A673 (cell line): ENCODE results near the gene STARD13.

ENCODE experiments used
- CTCF ChIP-seq: fragments of 300-800, 200-600 bp; sonication (generic); conservative IDR thresholded peaks from 2 replicates; pipeline ENCODE4 v1.5.1; 2017; ENCODE audit warnings: low read depth, mild to moderate bottlenecking, antibody characterized with exemption, low read length, moderate library complexity, mixed read lengths
- EZH2 ChIP-seq: fragments of 200-600 bp; sonication (generic); IDR thresholded peaks from 2 replicates; pipeline ENCODE4 v1.6.1; 2017; ENCODE audit warnings: borderline replicate concordance, low read depth, mild to moderate bottlenecking, mixed read lengths, antibody characterized with exemption, low read length; ENCODE audit not compliant: poor library complexity, severe bottlenecking

DNA sequence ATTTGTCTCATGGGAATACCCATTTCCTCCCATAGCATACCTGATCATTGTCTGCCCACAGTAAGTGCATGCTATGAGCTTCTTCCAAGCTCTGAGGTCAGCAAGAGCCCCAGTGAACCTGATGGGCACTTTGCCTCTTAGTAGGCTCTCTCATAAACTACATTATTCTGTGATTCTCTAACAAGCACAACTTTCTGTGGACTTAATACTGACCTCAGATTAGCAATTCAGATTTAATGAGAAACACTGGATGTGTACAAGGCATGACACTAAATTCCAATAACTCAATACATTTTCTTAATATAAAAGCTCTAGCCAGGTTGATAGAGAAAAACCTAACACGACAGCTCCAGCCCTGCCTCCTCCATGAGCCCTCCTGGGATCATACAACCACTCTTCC is 23.3 kb upstream of the STARD13 start:
- no peak for TF ChIP-seq CTCF
- TF ChIP-seq EZH2, result no peak
